ENCODE measurements around the gene ADGRE2.

GRCh38 chr19:14762111-14762510 lies 16.2 kb downstream of the ADGRE2 start:
- no peak for TF ChIP-seq SMC3 (IDR thresholded peaks at IDR 0.05)
- no peak for TF ChIP-seq PBX3 (IDR thresholded peaks at IDR 0.05)
- no peak for TF ChIP-seq RNF2 (IDR thresholded peaks at IDR 0.05; ENCODE audit: borderline replicate concordance, low read depth)
- TF ChIP-seq CTCF (IDR thresholded peaks at IDR 0.05): no peak
- no peak for TF ChIP-seq SREBF2 (IDR thresholded peaks at IDR 0.05)
- TF ChIP-seq JUNB (IDR thresholded peaks at IDR 0.05): no peak
